Type B pancreatic cell (in vitro differentiated cells): ENCODE measurements around the gene SART1. TPM values are rescaled to one million over a fixed set of nuclear protein-coding genes. Genes with fewer than 3 reads are reported as not detected.

Experiments
- DNase-seq: peaks from one replicate; pipeline ENCODE4 v3.0.0; 2021; ENCODE audit warnings: mixed read lengths; ENCODE audit not compliant: unreplicated experiment; ENCODE audit errors: extremely low spot score
- H3K27ac Mint-ChIP-seq: 2 replicates; pipeline ENCODE4 v1.8.0; 2021; ENCODE audit warnings: mild to moderate bottlenecking, mixed read lengths
- H3K27me3 Mint-ChIP-seq: 2 replicates; pipeline ENCODE4 v1.8.0; 2021; ENCODE audit warnings: mixed read lengths
- H3K36me3 Mint-ChIP-seq: 2 replicates; pipeline ENCODE4 v1.8.0; 2021; ENCODE audit warnings: mixed read lengths
- H3K4me1 Mint-ChIP-seq: one replicate; pipeline ENCODE4 v1.8.0; 2021; ENCODE audit warnings: mixed read lengths; ENCODE audit not compliant: unreplicated experiment
- H3K4me3 Mint-ChIP-seq: 2 replicates; pipeline ENCODE4 v1.8.0; 2021; ENCODE audit warnings: mild to moderate bottlenecking, mixed read lengths
- H3K9me3 Mint-ChIP-seq: 2 replicates; pipeline ENCODE4 v1.8.0; 2021; ENCODE audit warnings: mixed read lengths
- total RNA-seq: library from RNA; stranded (reverse); gene quantifications from 2 replicates; pipeline ENCODE4 v1.2.1, GENCODE V29; 2021; ENCODE audit warnings: low replicate concordance
- TF ChIP-seq, protein P1 (sequence below): fragments of 200-600 bp; sonication (generic); conservative IDR thresholded peaks from 2 replicates; pipeline ENCODE4 v1.5.0; 2021; ENCODE audit warnings: antibody characterized with exemption, mild to moderate bottlenecking

The SART1 gene
- total RNA-seq, 1 donor from 2014 or later, result 46.0 TPM

DNA sequence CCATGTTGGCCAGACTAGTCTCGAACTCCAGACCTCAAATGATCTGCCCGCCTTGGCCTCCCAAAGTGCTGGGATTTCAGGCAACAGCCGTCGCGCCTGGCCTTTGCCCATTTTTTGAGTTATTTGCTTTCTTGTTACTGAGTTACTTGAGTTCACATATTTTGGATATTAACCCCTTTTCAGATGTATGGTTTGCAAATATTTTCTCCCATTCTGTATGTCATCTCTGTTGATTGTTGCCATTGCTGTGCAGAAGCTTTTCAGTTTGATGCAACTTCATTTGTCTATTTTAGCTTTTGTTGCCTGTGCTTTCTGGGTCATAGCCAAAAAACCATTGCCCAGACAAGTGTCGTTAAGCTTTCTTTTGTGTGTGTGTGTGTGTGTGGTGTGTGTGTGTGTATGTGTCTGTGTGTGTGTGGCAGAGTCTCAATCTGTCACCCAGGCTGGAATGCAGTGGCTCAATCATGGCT is 9.4 kb upstream of the SART1 start:
- TF ChIP-seq, protein P1, sequence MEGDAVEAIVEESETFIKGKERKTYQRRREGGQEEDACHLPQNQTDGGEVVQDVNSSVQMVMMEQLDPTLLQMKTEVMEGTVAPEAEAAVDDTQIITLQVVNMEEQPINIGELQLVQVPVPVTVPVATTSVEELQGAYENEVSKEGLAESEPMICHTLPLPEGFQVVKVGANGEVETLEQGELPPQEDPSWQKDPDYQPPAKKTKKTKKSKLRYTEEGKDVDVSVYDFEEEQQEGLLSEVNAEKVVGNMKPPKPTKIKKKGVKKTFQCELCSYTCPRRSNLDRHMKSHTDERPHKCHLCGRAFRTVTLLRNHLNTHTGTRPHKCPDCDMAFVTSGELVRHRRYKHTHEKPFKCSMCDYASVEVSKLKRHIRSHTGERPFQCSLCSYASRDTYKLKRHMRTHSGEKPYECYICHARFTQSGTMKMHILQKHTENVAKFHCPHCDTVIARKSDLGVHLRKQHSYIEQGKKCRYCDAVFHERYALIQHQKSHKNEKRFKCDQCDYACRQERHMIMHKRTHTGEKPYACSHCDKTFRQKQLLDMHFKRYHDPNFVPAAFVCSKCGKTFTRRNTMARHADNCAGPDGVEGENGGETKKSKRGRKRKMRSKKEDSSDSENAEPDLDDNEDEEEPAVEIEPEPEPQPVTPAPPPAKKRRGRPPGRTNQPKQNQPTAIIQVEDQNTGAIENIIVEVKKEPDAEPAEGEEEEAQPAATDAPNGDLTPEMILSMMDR, result no peak
- no peak for DNase-seq
- Mint-ChIP-seq H3K27me3 (peaks cover 12% of the 10 kb centered on the region), H3K9me3 (no peaks in the 10 kb centered on the region), H3K4me1 (no peaks in the 10 kb centered on the region), H3K27ac (peak overlapping the region; percentile 31), H3K4me3 (no peak overlapping the region), H3K36me3 (no peaks in the 10 kb centered on the region)

- Mint-ChIP-seq H3K4me3 (no peak overlapping the region), H3K9me3 (no peaks in the 10 kb centered on the region), H3K36me3 (no peaks in the 10 kb centered on the region), H3K27me3 (peaks cover 8% of the 10 kb centered on the region), H3K27ac (no peak overlapping the region), H3K4me1 (no peaks in the 10 kb centered on the region)
- no peak for DNase-seq
- TF ChIP-seq, protein P1, result no peak
Observed at GRCh38 chr11:65953471-65953870, 8.1 kb upstream of the SART1 start.

GRCh38 chr11:65954771-65955170 is 6.8 kb upstream of the SART1 start:
- TF ChIP-seq, protein P1, result no peak

DNA sequence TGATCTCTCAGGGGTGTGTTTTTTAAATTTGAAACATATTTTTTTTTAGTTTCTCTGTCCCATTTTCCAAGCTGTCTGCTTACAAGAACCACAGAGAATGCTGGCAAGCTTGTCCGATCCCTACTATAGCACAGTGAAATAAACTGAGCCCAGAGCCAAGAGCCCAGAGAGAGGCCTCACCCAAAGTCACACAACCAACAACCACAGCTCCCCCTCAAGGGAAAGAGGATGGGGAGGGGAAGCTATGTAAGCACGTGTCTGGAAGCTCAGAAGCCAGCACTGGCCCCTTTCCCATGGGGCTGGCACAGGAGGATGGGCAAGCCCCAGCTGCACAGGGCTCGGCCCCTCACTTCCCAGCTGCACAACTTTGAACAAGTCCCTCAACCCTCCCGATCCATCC is 3.2 kb upstream of the SART1 start:
- H3K36me3 Mint-ChIP-seq, result peaks cover 8% of the 10 kb centered on the region
- TF ChIP-seq, protein P1, result no peak
- no peak for DNase-seq
- H3K4me3 Mint-ChIP-seq, result no peak overlapping the region
- no peak overlapping the region for H3K27ac Mint-ChIP-seq
- H3K27me3 Mint-ChIP-seq, result no peaks in the 10 kb centered on the region
- H3K9me3 Mint-ChIP-seq, result no peaks in the 10 kb centered on the region
- peaks cover 19% of the 10 kb centered on the region for H3K4me1 Mint-ChIP-seq

More at GRCh38 chr11:65954771-65955170, 6.8 kb upstream of the SART1 start:
- Mint-ChIP-seq H3K36me3 (no peaks in the 10 kb centered on the region), H3K9me3 (no peaks in the 10 kb centered on the region), H3K4me1 (no peaks in the 10 kb centered on the region), H3K4me3 (no peak overlapping the region), H3K27ac (no peak overlapping the region), H3K27me3 (peaks cover 3% of the 10 kb centered on the region)
- no peak for DNase-seq

- Mint-ChIP-seq H3K36me3 (peaks cover 8% of the 10 kb centered on the region), H3K9me3 (no peaks in the 10 kb centered on the region), H3K27me3 (no peaks in the 10 kb centered on the region), H3K4me3 (no peak overlapping the region), H3K27ac (no peak overlapping the region), H3K4me1 (peaks cover 20% of the 10 kb centered on the region)
- DNase-seq, result no peak
- TF ChIP-seq, protein P1, result no peak
Observed at GRCh38 chr11:65958774-65959420, 2.6 kb upstream of the SART1 start.
